Subcutaneous abdominal adipose tissue (tissue), 5 donors: ENCODE data around the gene ABI2.

Experiments
- H3K27ac ChIP-seq: one replicate; pipeline ENCODE4 v1.7.0; 2013; ENCODE audit warnings: low read depth, mild to moderate bottlenecking, inconsistent platforms, low read length, moderate library complexity
- H3K27me3 ChIP-seq, 5 donors: one replicate each; pipeline ENCODE4 v1.7.0; 2013; ENCODE audit warnings: low read length in 5 of 5, inconsistent platforms in 1 of 5; ENCODE audit not compliant: control insufficient read depth in 5 of 5, insufficient read depth in 4 of 5
- H3K36me3 ChIP-seq, 5 donors: one replicate each; pipeline ENCODE4 v1.7.0; 2013; ENCODE audit warnings: low read length in 5 of 5; ENCODE audit not compliant: control insufficient read depth in 5 of 5, insufficient read depth in 5 of 5
- H3K4me1 ChIP-seq, 5 donors: one replicate each; pipeline ENCODE4 v1.7.0; 2013; ENCODE audit warnings: low read length in 5 of 5, mild to moderate bottlenecking in 3 of 5, moderate library complexity in 1 of 5; ENCODE audit not compliant: control insufficient read depth in 5 of 5, insufficient read depth in 5 of 5
- H3K4me3 ChIP-seq, 5 donors: one replicate each; pipeline ENCODE4 v1.7.0; 2013; ENCODE audit warnings: low read length in 5 of 5, low read depth in 1 of 5
- H3K9ac ChIP-seq, 5 donors: one replicate each; pipeline ENCODE4 v1.7.0; 2013; ENCODE audit warnings: low read length in 5 of 5, mild to moderate bottlenecking in 4 of 5, moderate library complexity in 3 of 5
- H3K9me3 ChIP-seq, 5 donors: one replicate each; pipeline ENCODE4 v1.7.0; 2013; ENCODE audit warnings: low read length in 5 of 5; ENCODE audit not compliant: control insufficient read depth in 5 of 5
- donor health status: healthy.
- donor health status: healthy.
- donor health status: healthy.
- donor health status: healthy.
- donor health status: healthy.

ABI2 gene

GRCh38 chr2:203440671-203441070, 112.5 kb downstream of the ABI2 start:
- Histone ChIP-seq H3K27me3 (no peaks in the 10 kb centered on the region), H3K27ac (no peak overlapping the region), H3K4me3 (no peak overlapping the region), H3K36me3 (peaks cover 19 to 72% (median 57%) of the 10 kb centered on the region in 5 donors), H3K9me3 (no peaks in the 10 kb centered on the region), H3K4me1 (peaks cover 0 to 8% (median 0%) of the 10 kb centered on the region in 5 donors), H3K9ac (no peak overlapping the region)

- Histone ChIP-seq H3K9me3 (no peaks in the 10 kb centered on the region), H3K36me3 (peaks cover 26 to 76% (median 62%) of the 10 kb centered on the region in 5 donors), H3K4me1 (peaks cover 0 to 12% (median 0%) of the 10 kb centered on the region in 5 donors), H3K4me3 (no peak overlapping the region), H3K27ac (no peak overlapping the region), H3K27me3 (no peaks in the 10 kb centered on the region), H3K9ac (no peak overlapping the region)
These were observed 113.3 kb downstream of the ABI2 start for GRCh38 chr2:203441463-203441862.

- Histone ChIP-seq H3K9ac (no peak overlapping the region), H3K4me3 (no peak overlapping the region), H3K27me3 (no peaks in the 10 kb centered on the region), H3K9me3 (no peaks in the 10 kb centered on the region), H3K4me1 (peaks cover 0 to 12% (median 0%) of the 10 kb centered on the region in 5 donors), H3K27ac (no peak overlapping the region), H3K36me3 (peaks cover 21 to 78% (median 66%) of the 10 kb centered on the region in 5 donors)
These were observed 114.3 kb downstream of the ABI2 start for GRCh38 chr2:203442463-203442862.

- H3K4me1 ChIP-seq, result peaks cover 0 to 12% (median 0%) of the 10 kb centered on the region in 5 donors
- H3K27ac ChIP-seq, result no peak overlapping the region
- no peaks in the 10 kb centered on the region for H3K9me3 ChIP-seq
- H3K9ac ChIP-seq, result no peak overlapping the region
- H3K36me3 ChIP-seq, result peaks cover 12 to 79% (median 62%) of the 10 kb centered on the region in 5 donors
- H3K4me3 ChIP-seq, result no peak overlapping the region
- H3K27me3 ChIP-seq, result no peaks in the 10 kb centered on the region
These were observed 116.5 kb downstream of the ABI2 start for GRCh38 chr2:203444738-203445137.

- no peak overlapping the region for H3K9ac ChIP-seq
- peaks cover 12 to 82% (median 57%) of the 10 kb centered on the region in 5 donors for H3K36me3 ChIP-seq
- H3K4me1 ChIP-seq, result peaks cover 0 to 12% (median 0%) of the 10 kb centered on the region in 5 donors
- H3K4me3 ChIP-seq, result no peak overlapping the region
- H3K27me3 ChIP-seq, result no peaks in the 10 kb centered on the region
- H3K27ac ChIP-seq, result no peak overlapping the region
- no peaks in the 10 kb centered on the region for H3K9me3 ChIP-seq
These were observed 117.9 kb downstream of the ABI2 start for GRCh38 chr2:203446071-203446481.

GRCh38 chr2:203446780-203447179, 118.6 kb downstream of the ABI2 start:
- peaks cover 12 to 81% (median 54%) of the 10 kb centered on the region in 5 donors for H3K36me3 ChIP-seq
- H3K27ac ChIP-seq, result no peak overlapping the region
- H3K4me3 ChIP-seq, result no peak overlapping the region
- no peaks in the 10 kb centered on the region for H3K27me3 ChIP-seq
- no peaks in the 10 kb centered on the region for H3K9me3 ChIP-seq
- H3K9ac ChIP-seq, result no peak overlapping the region
- peaks cover 0 to 8% (median 6%) of the 10 kb centered on the region in 5 donors for H3K4me1 ChIP-seq

GRCh38 chr2:203450561-203450960, 122.4 kb downstream of the ABI2 start:
- Histone ChIP-seq H3K4me1 (peaks cover 0 to 8% (median 8%) of the 10 kb centered on the region in 5 donors), H3K36me3 (peaks cover 12 to 60% (median 39%) of the 10 kb centered on the region in 5 donors), H3K9me3 (no peaks in the 10 kb centered on the region), H3K4me3 (no peak overlapping the region), H3K27ac (no peak overlapping the region), H3K27me3 (no peaks in the 10 kb centered on the region), H3K9ac (no peak overlapping the region)

GRCh38 chr2:203451011-203451410, 122.8 kb downstream of the ABI2 start:
- H3K4me3 ChIP-seq, result no peak overlapping the region
- no peak overlapping the region for H3K27ac ChIP-seq
- H3K27me3 ChIP-seq, result no peaks in the 10 kb centered on the region
- no peak overlapping the region for H3K9ac ChIP-seq
- H3K9me3 ChIP-seq, result no peaks in the 10 kb centered on the region
- peaks cover 0 to 8% (median 8%) of the 10 kb centered on the region in 5 donors for H3K4me1 ChIP-seq
- peaks cover 10 to 60% (median 37%) of the 10 kb centered on the region in 5 donors for H3K36me3 ChIP-seq

- H3K9me3 ChIP-seq, result no peaks in the 10 kb centered on the region
- no peak overlapping the region for H3K27ac ChIP-seq
- peaks cover 8 to 53% (median 31%) of the 10 kb centered on the region in 5 donors for H3K36me3 ChIP-seq
- no peaks in the 10 kb centered on the region for H3K27me3 ChIP-seq
- peaks cover 0 to 8% (median 8%) of the 10 kb centered on the region in 5 donors for H3K4me1 ChIP-seq
- no peak overlapping the region for H3K4me3 ChIP-seq
- H3K9ac ChIP-seq, result no peak overlapping the region
These were observed 123.5 kb downstream of the ABI2 start for GRCh38 chr2:203451689-203452088.

- H3K27ac ChIP-seq, result no peak overlapping the region
These were observed 125.8 kb downstream of the ABI2 start for GRCh38 chr2:203453858-203454451.

More at GRCh38 chr2:203453858-203454451, 125.8 kb downstream of the ABI2 start:
- Histone ChIP-seq H3K4me3 (no peak overlapping the region), H3K9me3 (no peaks in the 10 kb centered on the region), H3K36me3 (peaks cover 13 to 47% (median 30%) of the 10 kb centered on the region in 5 donors), H3K9ac (no peak overlapping the region), H3K27me3 (no peaks in the 10 kb centered on the region), H3K4me1 (peaks cover 0 to 8% (median 8%) of the 10 kb centered on the region in 5 donors)
